ENCODE measurements around the gene ZFPL1. TPM values are rescaled to one million over a fixed set of nuclear protein-coding genes. Genes with fewer than 3 reads are reported as not detected.

ZFPL1 gene
- total and polyA plus RNA-seq, 4 donors, result 34.5 to 45.8 (median 35.2) TPM

- 74 to 90% methylated on average over 6 of the region's 6 CpGs for WGBS, 2 donors
Measured at GRCh38 chr11:65036931-65037330, 47.1 kb upstream of the ZFPL1 start.

GRCh38 chr11:65040520-65040846, 43.5 kb upstream of the ZFPL1 start:
- H3K36me3 ChIP-seq (ENCODE audit: control insufficient read depth in 4 of 4, insufficient read depth in 4 of 4, low read length in 4 of 4), result peaks cover 0 to 36% (median 17%) of the 10 kb centered on the region in 4 donors
- H3K4me3 ChIP-seq, result peak overlapping the region; percentile 75
- no peak overlapping the region for H3K9ac ChIP-seq (ENCODE audit: insufficient read depth in 1 of 2, low read length in 2 of 2)
- TF ChIP-seq CTCF (IDR thresholded peaks at IDR 0.05; ENCODE audit: control extremely low read depth, extremely low read depth), result no peak
- no peaks in the 10 kb centered on the region for H3K9me3 ChIP-seq (ENCODE audit: control insufficient read depth in 4 of 4, insufficient read depth in 3 of 4, low read length in 3 of 4)
- DNase-seq, result no peak
- 16 to 24% methylated on average over 7 of the region's 7 CpGs for WGBS, 2 donors
- H3K27me3 ChIP-seq (ENCODE audit: control insufficient read depth in 3 of 3, insufficient read depth in 3 of 3, low read length in 2 of 3), result no peaks in the 10 kb centered on the region
- peaks cover 0 to 18% (median 0%) of the 10 kb centered on the region in 5 donors for H3K4me1 ChIP-seq (ENCODE audit: control insufficient read depth in 5 of 5, insufficient read depth in 5 of 5, low read length in 5 of 5)
- no peak for ATAC-seq (ENCODE audit: insufficient read depth, low FRiP score)
- H3K27ac ChIP-seq (ENCODE audit: low read depth in 1 of 2, low read length in 1 of 2), result peak overlapping the region; percentile 91 to 98

More at GRCh38 chr11:65036931-65037330, 47.1 kb upstream of the ZFPL1 start:
- Histone ChIP-seq H3K9me3 (ENCODE audit: control insufficient read depth in 4 of 4, insufficient read depth in 3 of 4, low read length in 3 of 4) (no peaks in the 10 kb centered on the region), H3K36me3 (ENCODE audit: control insufficient read depth in 4 of 4, insufficient read depth in 4 of 4, low read length in 4 of 4) (peaks cover 0 to 47% (median 24%) of the 10 kb centered on the region in 4 donors), H3K9ac (ENCODE audit: insufficient read depth in 1 of 2, low read length in 2 of 2) (no peak overlapping the region), H3K27ac (ENCODE audit: low read depth in 1 of 2, low read length in 1 of 2) (no peak overlapping the region), H3K27me3 (ENCODE audit: control insufficient read depth in 3 of 3, insufficient read depth in 3 of 3, low read length in 2 of 3) (no peaks in the 10 kb centered on the region), H3K4me3 (no peak overlapping the region), H3K4me1 (ENCODE audit: control insufficient read depth in 5 of 5, insufficient read depth in 5 of 5, low read length in 5 of 5) (peaks cover 0 to 8% (median 0%) of the 10 kb centered on the region in 5 donors)
- ATAC-seq (ENCODE audit: insufficient read depth, low FRiP score) (no peak), DNase-seq (no peak)
- TF ChIP-seq CTCF (IDR thresholded peaks at IDR 0.05; ENCODE audit: control extremely low read depth, extremely low read depth), result no peak

GRCh38 chr11:65040847-65041622, 43.0 kb upstream of the ZFPL1 start, which contains the start of gene SAC3D1:
Gene SAC3D1, plus strand, starts transcription at chr11:65041210. Its CDS starts 83 bp downstream, at chr11:65041293.
- peaks cover 0 to 35% (median 20%) of the 10 kb centered on the region in 4 donors for H3K36me3 ChIP-seq (ENCODE audit: control insufficient read depth in 4 of 4, insufficient read depth in 4 of 4, low read length in 4 of 4)
- WGBS, 2 donors, result 1% methylated on average over 71 to 91 of the region's 91 CpGs

More at GRCh38 chr11:65040847-65041622, 43.0 kb upstream of the ZFPL1 start, which contains the start of gene SAC3D1:
- peak within 1 kb of the TSS in 1 of 2 donors; percentile 49 for H3K9ac ChIP-seq (ENCODE audit: insufficient read depth in 1 of 2, low read length in 2 of 2)
- peaks cover 0 to 18% (median 0%) of the 10 kb centered on the region in 5 donors for H3K4me1 ChIP-seq (ENCODE audit: control insufficient read depth in 5 of 5, insufficient read depth in 5 of 5, low read length in 5 of 5)
- DNase-seq, result peak; percentile 95 to 96 (median 95)
- no peaks in the 10 kb centered on the region for H3K27me3 ChIP-seq (ENCODE audit: control insufficient read depth in 3 of 3, insufficient read depth in 3 of 3, low read length in 2 of 3)
- no peaks in the 10 kb centered on the region for H3K9me3 ChIP-seq (ENCODE audit: control insufficient read depth in 4 of 4, insufficient read depth in 3 of 4, low read length in 3 of 4)
- peak; percentile 95 for ATAC-seq (ENCODE audit: insufficient read depth, low FRiP score)
- no peak for TF ChIP-seq CTCF (IDR thresholded peaks at IDR 0.05; ENCODE audit: control extremely low read depth, extremely low read depth)
- H3K4me3 ChIP-seq, result peak within 1 kb of the TSS; percentile 93
- peak within 1 kb of the TSS; percentile 91 to 98 for H3K27ac ChIP-seq (ENCODE audit: low read depth in 1 of 2, low read length in 1 of 2)

All from lung (tissue), 12 donors.